Neuronal stem cell (in vitro differentiated cells): Measurements from ENCODE around the gene NGLY1.

Experiments
- DNase-seq: peaks from one replicate; pipeline ENCODE4 v3.0.0-alpha.2; 2013; ENCODE audit warnings: low spot score
- H2AFZ ChIP-seq: one replicate; pipeline ENCODE4 v1.6.1; 2013; ENCODE audit warnings: mild to moderate bottlenecking, low read length, inconsistent platforms
- H2AK5ac ChIP-seq: 2 replicates; pipeline ENCODE4 v1.6.1; 2013; ENCODE audit warnings: low read depth, mild to moderate bottlenecking, inconsistent platforms, low read length, moderate library complexity, mixed read lengths
- H2BK120ac ChIP-seq: 2 replicates; pipeline ENCODE4 v1.6.1; 2013; ENCODE audit warnings: low read depth, mild to moderate bottlenecking, inconsistent platforms, low read length, moderate library complexity, mixed read lengths
- H2BK12ac ChIP-seq: one replicate; pipeline ENCODE4 v1.6.1; 2013; ENCODE audit warnings: low read length, inconsistent platforms
- H2BK15ac ChIP-seq: 2 replicates; pipeline ENCODE4 v1.6.1; 2013; ENCODE audit warnings: mild to moderate bottlenecking, low read length, inconsistent platforms, mixed read lengths
- H2BK5ac ChIP-seq: one replicate; pipeline ENCODE4 v1.6.1; 2013; ENCODE audit warnings: inconsistent platforms, mild to moderate bottlenecking, low read length, moderate library complexity
- H3K14ac ChIP-seq: one replicate; pipeline ENCODE4 v1.6.1; 2013; ENCODE audit warnings: low read length, inconsistent platforms
- H3K18ac ChIP-seq: 2 replicates; pipeline ENCODE4 v1.6.1; 2013; ENCODE audit warnings: low read length, inconsistent platforms
- H3K23ac ChIP-seq: 2 replicates; pipeline ENCODE4 v1.6.1; 2013; ENCODE audit warnings: low read depth, mild to moderate bottlenecking, mixed read lengths, low read length, inconsistent platforms; ENCODE audit not compliant: poor library complexity
- H3K27ac ChIP-seq: replicated peaks from 3 replicates; pipeline ENCODE4 v1.5.1; 2013; ENCODE audit warnings: low read length, inconsistent platforms
- H3K27me3 ChIP-seq, 3 experiments: 2 replicates each; pipeline ENCODE4 v1.6.1; 2013; ENCODE audit warnings: low read length in 3 of 3, mild to moderate bottlenecking in 2 of 3, inconsistent platforms in 1 of 3, low read depth in 1 of 3, mixed read lengths in 1 of 3, moderate library complexity in 1 of 3; ENCODE audit not compliant: control insufficient read depth in 3 of 3, insufficient read depth in 3 of 3
- H3K36me3 ChIP-seq, 2 donors: replicated peaks in 1 of 2; 2 replicates each; pipeline ENCODE4 v1.6.1; 2013; ENCODE audit warnings: low read length in 2 of 2; ENCODE audit not compliant: control insufficient read depth in 2 of 2, insufficient read depth in 2 of 2
- H3K4ac ChIP-seq: 2 replicates; pipeline ENCODE4 v1.6.1; 2013; ENCODE audit warnings: inconsistent platforms, mild to moderate bottlenecking, low read length, moderate library complexity
- H3K4me1 ChIP-seq, 2 donors: 1 replicate in 1 of 2; 2 replicates in 1 of 2; pipeline ENCODE4 v1.6.1; 2013; ENCODE audit warnings: low read length in 2 of 2, low read depth in 1 of 2; ENCODE audit not compliant: control insufficient read depth in 2 of 2, insufficient read depth in 1 of 2
- H3K4me2 ChIP-seq: one replicate; pipeline ENCODE4 v1.6.1; 2013; ENCODE audit warnings: mild to moderate bottlenecking, low read length, inconsistent platforms; ENCODE audit not compliant: insufficient read depth, poor library complexity, severe bottlenecking
- H3K4me3 ChIP-seq, 2 donors: 2 replicates each; pipeline ENCODE4 v1.5.1; 2013; ENCODE audit warnings: low read length in 2 of 2, mild to moderate bottlenecking in 2 of 2, inconsistent platforms in 1 of 2, moderate library complexity in 1 of 2
- H3K79me1 ChIP-seq: one replicate; pipeline ENCODE4 v1.6.1; 2013; ENCODE audit warnings: low read depth, mild to moderate bottlenecking, inconsistent platforms, low read length, moderate library complexity
- H3K9ac ChIP-seq: one replicate; pipeline ENCODE4 v1.6.1; 2013; ENCODE audit warnings: mild to moderate bottlenecking, low read depth, low read length, inconsistent platforms; ENCODE audit not compliant: poor library complexity
- H3K9me3 ChIP-seq, 2 donors: replicated peaks in 1 of 2; 2 replicates each; pipeline versions ENCODE3 to v1.6.1; 2013; ENCODE audit warnings: low read length in 2 of 2, mild to moderate bottlenecking in 2 of 2, inconsistent platforms in 1 of 2, low read depth in 1 of 2, mixed read lengths in 1 of 2, moderate library complexity in 1 of 2; ENCODE audit not compliant: control insufficient read depth in 2 of 2, insufficient read depth in 1 of 2
- H4K8ac ChIP-seq: one replicate; pipeline ENCODE4 v1.6.1; 2013; ENCODE audit warnings: low read depth, mild to moderate bottlenecking, inconsistent platforms, low read length, moderate library complexity
- H4K91ac ChIP-seq: one replicate; pipeline ENCODE4 v1.6.1; 2013; ENCODE audit warnings: low read length, low read depth, mild to moderate bottlenecking, inconsistent platforms; ENCODE audit not compliant: poor library complexity
- WGBS, 2 donors: extraction: QIAGEN DNeasy Blood & Tissue Kit; methylation state at CpG; one replicate each; pipeline ENCODE4 v1.1.7; 2013; ENCODE audit warnings: missing lambda C conversion rate in 2 of 2, mixed read lengths in 1 of 2; ENCODE audit not compliant: insufficient read length in 2 of 2, insufficient replicate concordance in 1 of 2; ENCODE audit errors: extremely low coverage in 2 of 2; 5-methylcytosine and 5-hydroxymethylcytosine counted together

NGLY1 gene

DNA sequence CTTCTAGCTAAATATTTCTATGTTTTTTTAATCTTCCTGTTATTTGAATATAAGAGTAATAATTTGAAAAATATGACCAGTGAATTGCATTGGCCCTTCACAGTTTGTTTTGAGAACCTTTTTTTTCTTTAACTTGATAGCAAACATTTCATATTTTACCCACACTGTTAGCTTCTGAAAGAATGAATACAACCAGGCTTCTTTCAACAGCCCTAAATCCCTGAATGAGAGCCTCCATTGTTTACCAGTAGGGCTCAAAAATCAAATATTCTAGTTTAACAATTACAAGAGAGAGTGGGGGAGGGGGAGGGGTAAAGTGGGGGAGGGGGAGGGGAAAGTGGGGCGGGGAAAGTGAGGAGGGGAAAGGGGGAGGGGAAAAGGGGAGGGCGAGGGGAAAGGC lies 104.1 kb downstream of the NGLY1 start:
- no peaks in the 10 kb centered on the region for H3K79me1 ChIP-seq
- no peaks in the 10 kb centered on the region for H3K36me3 ChIP-seq
- H3K18ac ChIP-seq, result no peak overlapping the region
- H2BK15ac ChIP-seq, result no peak overlapping the region
- WGBS, 2 donors, result no CpG with 5 or more reads among the region's 2 CpGs
- H2AK5ac ChIP-seq, result no peak overlapping the region
- H2AFZ ChIP-seq, result no peak overlapping the region
- no peaks in the 10 kb centered on the region for H3K27me3 ChIP-seq
- H4K8ac ChIP-seq, result no peak overlapping the region
- no peak for DNase-seq
- H3K9ac ChIP-seq, result no peak overlapping the region
- no peak overlapping the region for H2BK12ac ChIP-seq
- H3K4ac ChIP-seq, result no peak overlapping the region
- no peak overlapping the region for H3K4me2 ChIP-seq
- H2BK120ac ChIP-seq, result no peak overlapping the region
- H3K4me3 ChIP-seq, result no peak overlapping the region
- H4K91ac ChIP-seq, result no peak overlapping the region
- H3K4me1 ChIP-seq, result peaks cover 0 to 9% of the 10 kb centered on the region in 2 donors
- no peaks in the 10 kb centered on the region for H3K9me3 ChIP-seq
- no peak overlapping the region for H3K23ac ChIP-seq
- no peak overlapping the region for H3K14ac ChIP-seq
- H3K27ac ChIP-seq, result no peak overlapping the region
- no peak overlapping the region for H2BK5ac ChIP-seq

GRCh38 chr3:25678581-25678980 lies 104.7 kb downstream of the NGLY1 start:
- H2BK5ac ChIP-seq, result no peak overlapping the region
- H2BK120ac ChIP-seq, result no peak overlapping the region
- H3K4me3 ChIP-seq, result no peak overlapping the region
- no peak overlapping the region for H4K91ac ChIP-seq
- no peaks in the 10 kb centered on the region for H3K27me3 ChIP-seq
- H3K18ac ChIP-seq, result no peak overlapping the region
- no peak overlapping the region for H3K4ac ChIP-seq
- no peak overlapping the region for H2AK5ac ChIP-seq
- H3K27ac ChIP-seq, result no peak overlapping the region
- no peak overlapping the region for H2BK15ac ChIP-seq
- H3K14ac ChIP-seq, result no peak overlapping the region
- no peaks in the 10 kb centered on the region for H3K79me1 ChIP-seq
- no peak overlapping the region for H4K8ac ChIP-seq
- no peak for DNase-seq
- H2BK12ac ChIP-seq, result no peak overlapping the region
- no peak overlapping the region for H3K4me2 ChIP-seq
- H3K9me3 ChIP-seq, result no peaks in the 10 kb centered on the region
- H3K4me1 ChIP-seq, result peaks cover 0 to 9% of the 10 kb centered on the region in 2 donors
- H2AFZ ChIP-seq, result no peak overlapping the region
- H3K23ac ChIP-seq, result no peak overlapping the region
- no peaks in the 10 kb centered on the region for H3K36me3 ChIP-seq
- H3K9ac ChIP-seq, result no peak overlapping the region

GRCh38 chr3:25677121-25677520 lies 106.1 kb downstream of the NGLY1 start:
- Histone ChIP-seq H2AK5ac (no peak overlapping the region), H3K4ac (no peak overlapping the region), H3K4me3 (no peak overlapping the region), H3K4me2 (no peak overlapping the region), H3K4me1 (peaks cover 0 to 9% of the 10 kb centered on the region in 2 donors), H3K23ac (no peak overlapping the region), H2BK120ac (no peak overlapping the region), H3K27me3 (no peaks in the 10 kb centered on the region), H4K8ac (no peak overlapping the region), H2BK12ac (no peak overlapping the region), H4K91ac (no peak overlapping the region), H2BK15ac (no peak overlapping the region), H3K18ac (no peak overlapping the region), H3K14ac (no peak overlapping the region), H3K9ac (no peak overlapping the region), H2BK5ac (no peak overlapping the region), H3K9me3 (no peaks in the 10 kb centered on the region), H3K79me1 (no peaks in the 10 kb centered on the region), H3K36me3 (no peaks in the 10 kb centered on the region), H2AFZ (no peak overlapping the region), H3K27ac (no peak overlapping the region)
- DNase-seq, result no peak
- no CpG with 5 or more reads among the region's 2 CpGs for WGBS, 2 donors

- Histone ChIP-seq H2AFZ (no peak overlapping the region), H3K18ac (no peak overlapping the region), H3K4me1 (peaks cover 0 to 6% of the 10 kb centered on the region in 2 donors), H3K4me2 (no peak overlapping the region), H4K91ac (no peak overlapping the region), H3K23ac (peak overlapping the region; percentile 80), H4K8ac (no peak overlapping the region), H2BK120ac (no peak overlapping the region), H2AK5ac (peak overlapping the region; percentile 56), H3K9ac (no peak overlapping the region), H2BK12ac (peak overlapping the region; percentile 58), H3K4me3 (no peak overlapping the region), H3K79me1 (no peaks in the 10 kb centered on the region), H3K9me3 (no peaks in the 10 kb centered on the region), H2BK5ac (peak overlapping the region; percentile 14), H3K27me3 (no peaks in the 10 kb centered on the region), H3K27ac (no peak overlapping the region), H3K14ac (peak overlapping the region; percentile 94), H3K36me3 (no peaks in the 10 kb centered on the region), H2BK15ac (peak overlapping the region; percentile 64), H3K4ac (no peak overlapping the region)
- WGBS, 2 donors, result no CpG with 5 or more reads among the region's 2 CpGs
- DNase-seq, result no peak
These were observed 108.6 kb downstream of the NGLY1 start for GRCh38 chr3:25674670-25675069.
